SK-N-SH (cell line): ENCODE data around the gene KCNMB3. TPM values are rescaled to one million over a fixed set of nuclear protein-coding genes. Genes with fewer than 3 reads are reported as not detected.

Experiments used
- CTCF ChIA-PET: fragments of 300-600, 350-600 bp; formaldehyde crosslinking; extraction: SDS; loops from one replicate; lab custom pipeline; 2021; lab: Yijun Ruan, JAX
- POLR2A ChIA-PET: fragments of 350-600 bp; sonication (Branson Sonifier 250); formaldehyde crosslinking; extraction: SDS; loops from one replicate; lab custom pipeline; 2020; ENCODE audit warnings: antibody characterized with exemption, inconsistent platforms; lab: Yijun Ruan, JAX
- DNase-seq: peaks from one replicate; pipeline ENCODE4 v3.0.0; 2012
- H2AFZ ChIP-seq: fragments of 200-600 bp; sonication (generic); 2 replicates; pipeline ENCODE4 v1.8.1; 2016; ENCODE audit warnings: antibody characterized with exemption, mild to moderate bottlenecking, low read depth
- H3F3A ChIP-seq: fragments of 200-600 bp; sonication (generic); replicated peaks from 2 replicates; pipeline ENCODE3; 2016; ENCODE audit warnings: antibody characterized with exemption, mild to moderate bottlenecking; ENCODE audit not compliant: insufficient read depth
- H3K27ac ChIP-seq, 2 experiments: fragments of 200-500 bp in 1 of 2; fragments of 200-600 bp in 1 of 2; sonication (Bioruptor generic) in 1 of 2; sonication (generic), shearing (Covaris generic) in 1 of 2; 2 replicates each; pipeline versions ENCODE4 v1.5.1 to v1.6.1; 2014 to 2016; ENCODE audit warnings: low read depth in 2 of 2, inconsistent platforms in 1 of 2, low read length in 1 of 2, mild to moderate bottlenecking in 1 of 2, mixed read lengths in 1 of 2
- H3K27me3 ChIP-seq: fragments of 200-600 bp; sonication (generic), shearing (Covaris generic); 2 replicates; pipeline ENCODE4 v1.6.1; 2016; ENCODE audit warnings: mixed run types; ENCODE audit not compliant: insufficient read depth
- H3K36me3 ChIP-seq, 2 experiments: fragments of 200-500 bp in 1 of 2; fragments of 200-600 bp in 1 of 2; sonication (Bioruptor generic) in 1 of 2; sonication (generic) in 1 of 2; replicated peaks in 1 of 2; 2 replicates each; pipeline versions ENCODE3 to v1.5.1; 2014 to 2016; ENCODE audit warnings: low read length in 1 of 2, mild to moderate bottlenecking in 1 of 2; ENCODE audit not compliant: insufficient read depth in 2 of 2, control insufficient read depth in 1 of 2
- H3K4me1 ChIP-seq, 2 experiments: fragments of 200-500 bp in 1 of 2; fragments of 200-600 bp in 1 of 2; sonication (Bioruptor generic) in 1 of 2; sonication (generic), shearing (Covaris generic) in 1 of 2; 2 replicates each; pipeline versions ENCODE4 v1.5.1 to v1.6.1; 2014 to 2016; ENCODE audit warnings: low read depth in 1 of 2, low read length in 1 of 2, mixed run types in 1 of 2; ENCODE audit not compliant: insufficient read depth in 2 of 2, control insufficient read depth in 1 of 2
- H3K4me2 ChIP-seq: fragments of 200-600 bp; sonication (generic), shearing (Covaris generic); 2 replicates; pipeline ENCODE4 v1.6.1; 2017; ENCODE audit warnings: mixed run types
- H3K4me3 ChIP-seq, 2 experiments: fragments of 200-500 bp in 1 of 2; fragments of 200-600 bp in 1 of 2; sonication (Bioruptor generic) in 1 of 2; sonication (generic), shearing (Covaris generic) in 1 of 2; 2 replicates each; pipeline versions ENCODE4 v1.5.1 to v1.8.1; 2014 to 2016; ENCODE audit warnings: low read depth in 2 of 2, inconsistent platforms in 1 of 2, low read length in 1 of 2, mild to moderate bottlenecking in 1 of 2, mixed read lengths in 1 of 2, moderate library complexity in 1 of 2
- H3K79me2 ChIP-seq: fragments of 200-600 bp; sonication (generic); 2 replicates; pipeline ENCODE4 v1.8.1; 2017; ENCODE audit warnings: mild to moderate bottlenecking; ENCODE audit not compliant: insufficient read depth
- H3K9ac ChIP-seq: fragments of 200-600 bp; sonication (generic); 2 replicates; pipeline ENCODE4 v1.6.1; 2017; ENCODE audit warnings: mixed run types
- H3K9me2 ChIP-seq: fragments of 200-600 bp; sonication (generic); 2 replicates; pipeline ENCODE4 v1.6.1; 2017; ENCODE audit warnings: mixed run types
- H3K9me3 ChIP-seq: fragments of 200-600 bp; sonication (generic); 2 replicates; pipeline ENCODE4 v1.6.1; 2017; ENCODE audit warnings: mixed run types, mild to moderate bottlenecking, moderate library complexity
- H4K20me1 ChIP-seq: fragments of 200-600 bp; sonication (generic); 2 replicates; pipeline ENCODE4 v1.6.1; 2017; ENCODE audit warnings: mild to moderate bottlenecking, mixed run types; ENCODE audit not compliant: insufficient read depth
- EP300 ChIP-seq, 2 experiments: IDR thresholded peaks; 2 replicates each; pipeline versions ENCODE4 v1.4.0 to v1.6.1; 2012; ENCODE audit warnings: borderline replicate concordance in 1 of 2, low read depth in 1 of 2, low read length in 1 of 2
- EZH2phosphoT487 ChIP-seq: fragments of 200-600 bp; sonication (generic); IDR thresholded peaks from 2 replicates; pipeline ENCODE4 v1.6.1; 2017; ENCODE audit warnings: low read depth, mixed run types, mild to moderate bottlenecking, antibody characterized with exemption, moderate library complexity, borderline replicate concordance
- FOXJ3 ChIP-seq: sonication (generic); formaldehyde crosslinking; IDR thresholded peaks from 2 replicates; pipeline ENCODE4 v1.5.1; 2020; ENCODE audit warnings: mild to moderate bottlenecking, missing genetic modification reagents
- FOXM1 ChIP-seq: IDR thresholded peaks from 2 replicates; pipeline ENCODE4 v1.4.0; 2012; ENCODE audit warnings: low read depth, mild to moderate bottlenecking
- GABPA ChIP-seq: IDR thresholded peaks from 2 replicates; pipeline ENCODE4 v1.4.0; 2012; ENCODE audit warnings: low read depth, mild to moderate bottlenecking
- GATA2 ChIP-seq: sonication (generic); formaldehyde crosslinking; IDR thresholded peaks from 2 replicates; pipeline ENCODE4 v1.5.0; 2020; ENCODE audit warnings: mild to moderate bottlenecking, missing genetic modification reagents
- MEF2A ChIP-seq: IDR thresholded peaks from 2 replicates; pipeline ENCODE4 v1.4.0; 2012; ENCODE audit warnings: low read depth, borderline replicate concordance
- MXI1 ChIP-seq: IDR thresholded peaks from 2 replicates; pipeline ENCODE4 v1.6.1; 2012; ENCODE audit warnings: mild to moderate bottlenecking, low read depth, low read length, improper control_type of control experiment
- POLR2AphosphoS5 ChIP-seq: IDR thresholded peaks from 2 replicates; pipeline ENCODE4 v1.6.1; 2012; ENCODE audit warnings: low read depth, low read length
- RAD21 ChIP-seq: IDR thresholded peaks from 2 replicates; pipeline ENCODE4 v1.6.1; 2012; ENCODE audit warnings: mild to moderate bottlenecking, low read length
- RFX5 ChIP-seq: IDR thresholded peaks from 2 replicates; pipeline ENCODE4 v1.6.1; 2012; ENCODE audit warnings: mild to moderate bottlenecking, improper control_type of control experiment, low read length
- SIN3A ChIP-seq: IDR thresholded peaks from 2 replicates; pipeline ENCODE4 v1.6.1; 2012; ENCODE audit warnings: low read depth, mild to moderate bottlenecking, low read length, moderate library complexity, borderline replicate concordance
- TAF1 ChIP-seq: IDR thresholded peaks from 2 replicates; pipeline ENCODE4 v1.6.1; 2012; ENCODE audit warnings: low read depth, mild to moderate bottlenecking, low read length, moderate library complexity, borderline replicate concordance
- TCF12 ChIP-seq: IDR thresholded peaks from 2 replicates; pipeline ENCODE4 v1.4.0; 2012
- TEAD4 ChIP-seq: IDR thresholded peaks from 2 replicates; pipeline ENCODE4 v1.4.0; 2012; ENCODE audit warnings: mild to moderate bottlenecking, borderline replicate concordance; ENCODE audit not compliant: insufficient read depth
- WGBS: methylation state at CpG from one replicate; pipeline ENCODE4 v1.1.6; 2017; ENCODE audit warnings: low lambda C conversion rate; 5-methylcytosine and 5-hydroxymethylcytosine counted together
- polyA plus RNA-seq, 3 experiments: library from polyadenylated mRNA; depleted of rRNA; stranded (reverse); fragments of >200 nt; gene quantifications; 2 replicates each; pipeline ENCODE4 v1.2.3, GENCODE V29; 2012
- TF ChIP-seq, protein P1 (sequence below): fragments of 150-350 bp; IDR thresholded peaks from 2 replicates; pipeline ENCODE4 v1.6.1; 2017; ENCODE audit warnings: antibody characterized with exemption, low read length, low read depth, borderline replicate concordance
- TF ChIP-seq, protein P2 (sequence below): IDR thresholded peaks from 2 replicates; pipeline ENCODE4 v1.4.0; 2012; ENCODE audit warnings: low read depth, borderline replicate concordance
- TF ChIP-seq, protein P3 (sequence below): IDR thresholded peaks from 2 replicates; pipeline ENCODE4 v1.4.0; 2012; ENCODE audit warnings: low read depth
- TF ChIP-seq, protein P4 (sequence below): IDR thresholded peaks from 2 replicates; pipeline ENCODE4; 2012

KCNMB3 gene
- polyA plus RNA-seq, 1 of the 3 experiments (the other 2 are of a cell fraction), result 1.1 TPM

DNA sequence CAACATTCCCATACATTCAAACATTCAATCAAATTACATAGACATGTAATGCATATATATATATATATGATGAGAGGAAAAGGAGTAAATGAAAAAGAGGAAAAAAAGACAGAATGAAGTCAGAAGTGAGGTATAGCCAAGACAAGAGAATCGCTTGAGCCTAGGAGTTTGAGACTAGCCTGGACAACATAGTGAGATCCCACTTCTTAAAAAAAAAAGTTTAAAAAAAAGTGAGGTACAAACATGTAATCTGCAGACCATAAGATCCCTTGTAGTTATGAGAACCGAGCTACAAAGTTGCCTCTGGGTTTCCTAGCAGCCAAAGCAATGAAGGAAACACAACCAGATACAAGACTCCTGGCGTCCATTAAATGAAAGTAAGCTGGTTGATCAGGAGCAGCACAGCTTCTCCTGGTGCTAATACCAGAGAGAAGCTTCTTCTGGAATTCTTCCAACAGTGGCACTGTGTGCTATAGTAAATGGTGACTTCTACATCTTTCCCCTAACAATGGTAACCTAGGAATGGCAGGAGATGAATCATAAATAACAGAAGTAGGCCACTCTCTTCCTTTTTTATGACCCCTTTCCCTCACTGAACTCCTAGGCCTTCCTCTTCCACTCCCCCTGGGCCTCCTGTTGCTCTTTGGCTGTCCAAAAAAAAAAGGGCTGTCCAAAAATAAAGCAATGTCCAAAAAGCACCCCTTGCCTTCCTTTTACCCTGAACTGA is 3.5 kb downstream of the KCNMB3 start:
- Histone ChIP-seq H4K20me1 (no peaks in the 10 kb centered on the region), H3K27me3 (no peaks in the 10 kb centered on the region), H3K9me2 (no peaks in the 10 kb centered on the region), H3K79me2 (no peaks in the 10 kb centered on the region), H3K4me2 (no peak overlapping the region), H3K9me3 (no peaks in the 10 kb centered on the region), H2AFZ (no peak overlapping the region), H3K9ac (no peak overlapping the region), H3K36me3 (no peaks in the 10 kb centered on the region), H3F3A (no peaks in the 10 kb centered on the region), H3K4me3 (no peak overlapping the region), H3K27ac (no peak overlapping the region), H3K4me1 (no peaks in the 10 kb centered on the region)
- ChIA-PET CTCF (no interaction called here), POLR2A (no interaction called here)
- TF ChIP-seq TCF12, result no peak
- TF ChIP-seq TAF1, result no peak
- TF ChIP-seq, protein P1, sequence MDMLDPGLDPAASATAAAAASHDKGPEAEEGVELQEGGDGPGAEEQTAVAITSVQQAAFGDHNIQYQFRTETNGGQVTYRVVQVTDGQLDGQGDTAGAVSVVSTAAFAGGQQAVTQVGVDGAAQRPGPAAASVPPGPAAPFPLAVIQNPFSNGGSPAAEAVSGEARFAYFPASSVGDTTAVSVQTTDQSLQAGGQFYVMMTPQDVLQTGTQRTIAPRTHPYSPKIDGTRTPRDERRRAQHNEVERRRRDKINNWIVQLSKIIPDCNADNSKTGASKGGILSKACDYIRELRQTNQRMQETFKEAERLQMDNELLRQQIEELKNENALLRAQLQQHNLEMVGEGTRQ, result no peak
- no peak for TF ChIP-seq SIN3A
- no peak for TF ChIP-seq FOXM1
- no peak for TF ChIP-seq EZH2phosphoT487
- TF ChIP-seq RFX5, result no peak
- TF ChIP-seq, protein P2, sequence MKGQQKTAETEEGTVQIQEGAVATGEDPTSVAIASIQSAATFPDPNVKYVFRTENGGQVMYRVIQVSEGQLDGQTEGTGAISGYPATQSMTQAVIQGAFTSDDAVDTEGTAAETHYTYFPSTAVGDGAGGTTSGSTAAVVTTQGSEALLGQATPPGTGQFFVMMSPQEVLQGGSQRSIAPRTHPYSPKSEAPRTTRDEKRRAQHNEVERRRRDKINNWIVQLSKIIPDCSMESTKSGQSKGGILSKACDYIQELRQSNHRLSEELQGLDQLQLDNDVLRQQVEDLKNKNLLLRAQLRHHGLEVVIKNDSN, result no peak
- TF ChIP-seq, protein P3, sequence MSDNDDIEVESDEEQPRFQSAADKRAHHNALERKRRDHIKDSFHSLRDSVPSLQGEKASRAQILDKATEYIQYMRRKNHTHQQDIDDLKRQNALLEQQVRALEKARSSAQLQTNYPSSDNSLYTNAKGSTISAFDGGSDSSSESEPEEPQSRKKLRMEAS, result no peak
- no peak for TF ChIP-seq GABPA
- no peak for TF ChIP-seq RAD21
- no peak for TF ChIP-seq EP300 (IDR thresholded peaks at IDR 0.05; ENCODE audit: borderline replicate concordance in 1 of 2, low read depth in 1 of 2, low read length in 1 of 2)
- TF ChIP-seq MXI1, result no peak
- TF ChIP-seq, protein P4, sequence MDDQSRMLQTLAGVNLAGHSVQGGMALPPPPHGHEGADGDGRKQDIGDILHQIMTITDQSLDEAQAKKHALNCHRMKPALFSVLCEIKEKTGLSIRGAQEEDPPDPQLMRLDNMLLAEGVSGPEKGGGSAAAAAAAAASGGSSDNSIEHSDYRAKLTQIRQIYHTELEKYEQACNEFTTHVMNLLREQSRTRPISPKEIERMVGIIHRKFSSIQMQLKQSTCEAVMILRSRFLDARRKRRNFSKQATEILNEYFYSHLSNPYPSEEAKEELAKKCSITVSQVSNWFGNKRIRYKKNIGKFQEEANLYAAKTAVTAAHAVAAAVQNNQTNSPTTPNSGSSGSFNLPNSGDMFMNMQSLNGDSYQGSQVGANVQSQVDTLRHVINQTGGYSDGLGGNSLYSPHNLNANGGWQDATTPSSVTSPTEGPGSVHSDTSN, result no peak
- TF ChIP-seq MEF2A, result no peak
- TF ChIP-seq FOXJ3 (CRISPR knock-in tag), result no peak
- no peak for TF ChIP-seq GATA2 (CRISPR knock-in tag)
- no peak for TF ChIP-seq TEAD4
- no peak for TF ChIP-seq POLR2AphosphoS5
- DNase-seq, result no peak
- 90% methylated on average over 3 of the region's 3 CpGs for WGBS
